OCI-LY3 (cell line): ENCODE data around the gene ZBED5.

ENCODE experiments used
- EZH2phosphoT487 ChIP-seq: fragments of 200-600 bp; shearing (Covaris generic); IDR thresholded peaks from 2 replicates; pipeline ENCODE4 v1.6.1; 2018; ENCODE audit warnings: antibody characterized with exemption, mixed run types, low read depth
- TF ChIP-seq, protein P1 (sequence below): fragments of 200-600, 300-600 bp; sonication (generic); IDR thresholded peaks from 2 replicates; pipeline ENCODE4 v1.5.1; 2014; ENCODE audit warnings: antibody characterized with exemption, low read length, low read depth

DNA sequence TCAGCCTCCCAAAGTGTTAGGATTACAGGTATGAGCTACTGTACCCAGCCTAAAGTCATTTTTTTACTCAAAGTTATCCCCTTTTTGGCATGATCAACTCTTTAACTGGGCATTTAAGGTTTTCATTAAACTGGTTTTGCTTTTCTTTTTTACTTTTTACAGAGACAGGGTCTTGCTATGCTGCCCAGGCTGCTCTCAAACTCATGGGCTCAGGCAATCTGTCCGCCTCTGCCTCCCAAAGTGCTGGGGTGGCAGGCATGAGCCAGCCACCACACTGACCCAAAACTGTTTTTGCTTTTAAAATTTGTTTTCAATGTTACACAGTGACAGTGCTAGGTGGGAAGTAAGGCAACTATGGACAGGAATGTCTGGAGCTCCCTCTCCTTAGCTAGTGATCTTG is 3.9 kb upstream of the ZBED5 start:
- TF ChIP-seq, protein P1, sequence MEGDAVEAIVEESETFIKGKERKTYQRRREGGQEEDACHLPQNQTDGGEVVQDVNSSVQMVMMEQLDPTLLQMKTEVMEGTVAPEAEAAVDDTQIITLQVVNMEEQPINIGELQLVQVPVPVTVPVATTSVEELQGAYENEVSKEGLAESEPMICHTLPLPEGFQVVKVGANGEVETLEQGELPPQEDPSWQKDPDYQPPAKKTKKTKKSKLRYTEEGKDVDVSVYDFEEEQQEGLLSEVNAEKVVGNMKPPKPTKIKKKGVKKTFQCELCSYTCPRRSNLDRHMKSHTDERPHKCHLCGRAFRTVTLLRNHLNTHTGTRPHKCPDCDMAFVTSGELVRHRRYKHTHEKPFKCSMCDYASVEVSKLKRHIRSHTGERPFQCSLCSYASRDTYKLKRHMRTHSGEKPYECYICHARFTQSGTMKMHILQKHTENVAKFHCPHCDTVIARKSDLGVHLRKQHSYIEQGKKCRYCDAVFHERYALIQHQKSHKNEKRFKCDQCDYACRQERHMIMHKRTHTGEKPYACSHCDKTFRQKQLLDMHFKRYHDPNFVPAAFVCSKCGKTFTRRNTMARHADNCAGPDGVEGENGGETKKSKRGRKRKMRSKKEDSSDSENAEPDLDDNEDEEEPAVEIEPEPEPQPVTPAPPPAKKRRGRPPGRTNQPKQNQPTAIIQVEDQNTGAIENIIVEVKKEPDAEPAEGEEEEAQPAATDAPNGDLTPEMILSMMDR, result no peak
- TF ChIP-seq EZH2phosphoT487, result no peak
